Measurements from ENCODE around the gene IAH1.

Gene IAH1

DNA sequence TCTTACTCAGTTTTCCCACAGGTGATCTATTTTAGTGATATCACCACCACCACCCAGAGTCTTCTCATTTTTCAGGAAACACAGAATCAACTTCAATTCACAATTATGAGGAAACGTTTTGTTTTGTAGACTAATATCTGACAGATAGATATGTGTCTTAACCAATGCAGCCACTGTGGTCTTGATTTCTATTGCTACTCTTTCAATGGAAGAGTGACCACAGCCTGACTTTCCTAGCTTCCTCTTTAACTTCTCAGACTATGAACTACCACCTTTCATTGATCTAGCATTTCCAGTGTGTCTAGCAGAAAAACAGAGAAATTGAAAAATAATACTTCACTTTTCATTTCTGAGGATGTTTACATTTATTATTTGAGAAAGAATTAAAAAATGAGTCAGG, 60.8 kb downstream of the IAH1 start:
- DNase-seq: no peak

GRCh38 chr2:9536504-9536903, 62.2 kb downstream of the IAH1 start:
- DNase-seq: no peak

GRCh38 chr2:9538000-9538507, 63.7 kb downstream of the IAH1 start:
- DNase-seq: no peak

All from NCI-H187 (cell line).